SU-DHL-6 (cell line): Measurements from ENCODE around the gene DNAJB7.

Source experiments
- EZH2phosphoT487 ChIP-seq: fragments of 200-600 bp; sonication (generic), shearing (Covaris generic); conservative IDR thresholded peaks from 2 replicates; pipeline ENCODE4 v1.6.1; 2018; ENCODE audit warnings: mild to moderate bottlenecking, antibody characterized with exemption, low read length, moderate library complexity, mixed read lengths
- TF ChIP-seq, protein P1 (sequence below): fragments of 200-600 bp; sonication (generic); IDR thresholded peaks from one replicate; pipeline ENCODE4 v1.5.1; 2017; ENCODE audit warnings: antibody characterized with exemption, mild to moderate bottlenecking, low read length, moderate library complexity; ENCODE audit not compliant: insufficient read depth, poor library complexity, severe bottlenecking

DNA sequence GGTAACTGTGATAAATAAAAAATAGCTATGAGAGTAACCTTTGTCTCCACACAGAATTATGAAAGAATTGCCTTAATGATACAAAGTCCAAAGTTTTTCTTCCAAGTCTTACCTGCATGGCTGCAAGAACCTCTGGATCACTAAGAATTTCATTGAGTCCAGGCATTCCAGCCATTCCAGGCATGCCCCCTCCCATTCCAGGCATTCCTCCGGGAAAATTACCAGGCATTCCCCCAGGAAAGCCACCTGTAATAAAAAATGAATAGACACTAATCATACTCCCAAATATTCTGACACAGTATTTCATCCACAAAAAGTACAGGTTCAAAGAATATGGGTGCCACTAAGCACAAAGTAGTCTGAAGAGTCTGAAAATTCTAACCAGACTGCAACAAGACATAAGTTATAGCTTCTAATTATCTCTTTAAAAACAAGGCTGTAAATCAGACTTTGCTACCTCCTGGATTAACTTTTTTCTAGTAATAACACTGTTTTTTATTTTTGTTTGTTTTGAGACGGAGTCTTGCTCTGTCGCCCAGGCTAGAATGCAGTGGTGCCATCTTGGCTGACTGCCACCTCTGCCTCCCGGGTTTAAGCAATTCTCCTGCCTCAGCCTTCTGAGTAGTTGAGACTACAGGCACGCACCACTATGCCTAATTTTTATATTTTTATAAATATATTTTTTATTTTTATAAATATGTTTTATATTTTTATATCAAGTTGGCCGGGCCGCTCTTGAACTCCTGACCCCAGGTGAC is 34.8 kb downstream of the DNAJB7 start:
- TF ChIP-seq, protein P1, sequence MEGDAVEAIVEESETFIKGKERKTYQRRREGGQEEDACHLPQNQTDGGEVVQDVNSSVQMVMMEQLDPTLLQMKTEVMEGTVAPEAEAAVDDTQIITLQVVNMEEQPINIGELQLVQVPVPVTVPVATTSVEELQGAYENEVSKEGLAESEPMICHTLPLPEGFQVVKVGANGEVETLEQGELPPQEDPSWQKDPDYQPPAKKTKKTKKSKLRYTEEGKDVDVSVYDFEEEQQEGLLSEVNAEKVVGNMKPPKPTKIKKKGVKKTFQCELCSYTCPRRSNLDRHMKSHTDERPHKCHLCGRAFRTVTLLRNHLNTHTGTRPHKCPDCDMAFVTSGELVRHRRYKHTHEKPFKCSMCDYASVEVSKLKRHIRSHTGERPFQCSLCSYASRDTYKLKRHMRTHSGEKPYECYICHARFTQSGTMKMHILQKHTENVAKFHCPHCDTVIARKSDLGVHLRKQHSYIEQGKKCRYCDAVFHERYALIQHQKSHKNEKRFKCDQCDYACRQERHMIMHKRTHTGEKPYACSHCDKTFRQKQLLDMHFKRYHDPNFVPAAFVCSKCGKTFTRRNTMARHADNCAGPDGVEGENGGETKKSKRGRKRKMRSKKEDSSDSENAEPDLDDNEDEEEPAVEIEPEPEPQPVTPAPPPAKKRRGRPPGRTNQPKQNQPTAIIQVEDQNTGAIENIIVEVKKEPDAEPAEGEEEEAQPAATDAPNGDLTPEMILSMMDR: no peak
- no peak for TF ChIP-seq EZH2phosphoT487
